Measurements from ENCODE around the gene CAVIN4. TPM values are rescaled to one million over a fixed set of nuclear protein-coding genes. Genes with fewer than 3 reads are reported as not detected.

Gene CAVIN4
- total and polyA plus RNA-seq, 9 of the 15 experiments (the other 6 are each of a cell fraction or from before 2014, with no cell fraction given): 0.06 to 0.29 (median 0.18) TPM

- 0% methylated on average over 5 of the region's 5 CpGs for WGBS (ENCODE audit: insufficient coverage, low coverage, missing lambda C conversion rate)
- no peak for DNase-seq (ENCODE audit: extremely low read depth in 1 of 4, low spot score in 3 of 4)
- in situ Hi-C loops (cut with MboI): loop anchor here (25.0 kb wide), 2 partner anchors 252 to 552 kb away; no protein-coding TSS in a partner anchor
- ATAC-seq: no peak
- no peaks in the 10 kb centered on the region for H4K20me1 ChIP-seq (replicated peaks; ENCODE audit: control insufficient read depth, insufficient read depth, low read length)
- H3K27ac ChIP-seq (ENCODE audit: extremely low read depth, low read depth, low read length): no peak overlapping the region
- H3K9ac ChIP-seq (ENCODE audit: insufficient read depth in 1 of 2, low read depth in 2 of 2, low read length in 2 of 2): no peak overlapping the region
- peaks cover 5 to 20% of the 10 kb centered on the region in 2 experiments; a peak in 3 of 5 replicates for H3K27me3 ChIP-seq (ENCODE audit: control insufficient read depth in 2 of 2, insufficient read depth in 2 of 2, low read length in 2 of 2)
- CTCF ChIA-PET (ENCODE audit: low intra/inter-chr PET ratio): no interaction called here
- TF ChIP-seq JUND (IDR thresholded peaks at IDR 0.05; ENCODE audit: borderline replicate concordance, low read depth, low read length) (0 out of 2 replicates have a peak, but pooled peaks have one; percentile 10), JUND (tag; IDR thresholded peaks at IDR 0.05; ENCODE audit: borderline replicate concordance, low read depth, low read length) (0 out of 3 replicates have a peak, but pooled peaks have one; percentile 24), NFE2 (IDR thresholded peaks at IDR 0.05; ENCODE audit: low read depth) (0 out of 2 replicates have a peak, but pooled peaks have one; percentile 7), FOSL1 (tag; conservative IDR thresholded peaks at IDR 0.05) (0 out of 2 replicates have a peak, but pooled peaks have one; percentile 17), NFE2L1 (tag; IDR thresholded peaks at IDR 0.05; ENCODE audit: borderline replicate concordance, low read depth) (0 out of 2 replicates have a peak, but pooled peaks have one; percentile 23)
- TF ChIP-seq, protein P1, sequence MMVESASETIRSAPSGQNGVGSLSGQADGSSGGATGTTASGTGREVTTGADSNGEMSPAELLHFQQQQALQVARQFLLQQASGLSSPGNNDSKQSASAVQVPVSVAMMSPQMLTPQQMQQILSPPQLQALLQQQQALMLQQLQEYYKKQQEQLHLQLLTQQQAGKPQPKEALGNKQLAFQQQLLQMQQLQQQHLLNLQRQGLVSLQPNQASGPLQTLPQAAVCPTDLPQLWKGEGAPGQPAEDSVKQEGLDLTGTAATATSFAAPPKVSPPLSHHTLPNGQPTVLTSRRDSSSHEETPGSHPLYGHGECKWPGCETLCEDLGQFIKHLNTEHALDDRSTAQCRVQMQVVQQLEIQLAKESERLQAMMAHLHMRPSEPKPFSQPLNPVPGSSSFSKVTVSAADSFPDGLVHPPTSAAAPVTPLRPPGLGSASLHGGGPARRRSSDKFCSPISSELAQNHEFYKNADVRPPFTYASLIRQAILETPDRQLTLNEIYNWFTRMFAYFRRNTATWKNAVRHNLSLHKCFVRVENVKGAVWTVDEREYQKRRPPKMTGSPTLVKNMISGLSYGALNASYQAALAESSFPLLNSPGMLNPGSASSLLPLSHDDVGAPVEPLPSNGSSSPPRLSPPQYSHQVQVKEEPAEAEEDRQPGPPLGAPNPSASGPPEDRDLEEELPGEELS (CRISPR knock-in tag; IDR thresholded peaks at IDR 0.05; ENCODE audit: borderline replicate concordance): no peak
- TF ChIP-seq, protein P2, sequence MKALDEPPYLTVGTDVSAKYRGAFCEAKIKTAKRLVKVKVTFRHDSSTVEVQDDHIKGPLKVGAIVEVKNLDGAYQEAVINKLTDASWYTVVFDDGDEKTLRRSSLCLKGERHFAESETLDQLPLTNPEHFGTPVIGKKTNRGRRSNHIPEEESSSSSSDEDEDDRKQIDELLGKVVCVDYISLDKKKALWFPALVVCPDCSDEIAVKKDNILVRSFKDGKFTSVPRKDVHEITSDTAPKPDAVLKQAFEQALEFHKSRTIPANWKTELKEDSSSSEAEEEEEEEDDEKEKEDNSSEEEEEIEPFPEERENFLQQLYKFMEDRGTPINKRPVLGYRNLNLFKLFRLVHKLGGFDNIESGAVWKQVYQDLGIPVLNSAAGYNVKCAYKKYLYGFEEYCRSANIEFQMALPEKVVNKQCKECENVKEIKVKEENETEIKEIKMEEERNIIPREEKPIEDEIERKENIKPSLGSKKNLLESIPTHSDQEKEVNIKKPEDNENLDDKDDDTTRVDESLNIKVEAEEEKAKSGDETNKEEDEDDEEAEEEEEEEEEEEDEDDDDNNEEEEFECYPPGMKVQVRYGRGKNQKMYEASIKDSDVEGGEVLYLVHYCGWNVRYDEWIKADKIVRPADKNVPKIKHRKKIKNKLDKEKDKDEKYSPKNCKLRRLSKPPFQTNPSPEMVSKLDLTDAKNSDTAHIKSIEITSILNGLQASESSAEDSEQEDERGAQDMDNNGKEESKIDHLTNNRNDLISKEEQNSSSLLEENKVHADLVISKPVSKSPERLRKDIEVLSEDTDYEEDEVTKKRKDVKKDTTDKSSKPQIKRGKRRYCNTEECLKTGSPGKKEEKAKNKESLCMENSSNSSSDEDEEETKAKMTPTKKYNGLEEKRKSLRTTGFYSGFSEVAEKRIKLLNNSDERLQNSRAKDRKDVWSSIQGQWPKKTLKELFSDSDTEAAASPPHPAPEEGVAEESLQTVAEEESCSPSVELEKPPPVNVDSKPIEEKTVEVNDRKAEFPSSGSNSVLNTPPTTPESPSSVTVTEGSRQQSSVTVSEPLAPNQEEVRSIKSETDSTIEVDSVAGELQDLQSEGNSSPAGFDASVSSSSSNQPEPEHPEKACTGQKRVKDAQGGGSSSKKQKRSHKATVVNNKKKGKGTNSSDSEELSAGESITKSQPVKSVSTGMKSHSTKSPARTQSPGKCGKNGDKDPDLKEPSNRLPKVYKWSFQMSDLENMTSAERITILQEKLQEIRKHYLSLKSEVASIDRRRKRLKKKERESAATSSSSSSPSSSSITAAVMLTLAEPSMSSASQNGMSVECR (CRISPR knock-in tag; IDR thresholded peaks at IDR 0.05): no peak
- TF ChIP-seq, protein P3, sequence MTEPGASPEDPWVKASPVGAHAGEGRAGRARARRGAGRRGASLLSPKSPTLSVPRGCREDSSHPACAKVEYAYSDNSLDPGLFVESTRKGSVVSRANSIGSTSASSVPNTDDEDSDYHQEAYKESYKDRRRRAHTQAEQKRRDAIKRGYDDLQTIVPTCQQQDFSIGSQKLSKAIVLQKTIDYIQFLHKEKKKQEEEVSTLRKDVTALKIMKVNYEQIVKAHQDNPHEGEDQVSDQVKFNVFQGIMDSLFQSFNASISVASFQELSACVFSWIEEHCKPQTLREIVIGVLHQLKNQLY (CRISPR knock-in tag; conservative IDR thresholded peaks at IDR 0.05): no peak
- no peak for FAIRE-seq
- H3K4me1 ChIP-seq (replicated peaks in 1 of 2; ENCODE audit: control insufficient read depth in 2 of 2, insufficient read depth in 2 of 2, low read length in 2 of 2): no peaks in the 10 kb centered on the region
- intact Hi-C loops (cut with micrococcal nuclease): no loop called here
- no TSS peak for BruUV-seq (replicated peaks)
- H3K79me2 ChIP-seq (ENCODE audit: control insufficient read depth, insufficient read depth, low read length): no peaks in the 10 kb centered on the region
- H3K36me3 ChIP-seq (ENCODE audit: control insufficient read depth, insufficient read depth, low read length): no peaks in the 10 kb centered on the region
- no peak overlapping the region for H2AFZ ChIP-seq (ENCODE audit: low read depth, low read length)
- H3K4me2 ChIP-seq (ENCODE audit: insufficient read depth, low read length): no peak overlapping the region
- H3K9me3 ChIP-seq (replicated peaks; ENCODE audit: control insufficient read depth, insufficient read depth, low read depth, low read length): no peaks in the 10 kb centered on the region
- POLR2A ChIA-PET: interaction anchor here (0.7 kb wide), 1 partner anchor 762 kb away, joined by 5 read pairs; no protein-coding TSS in a partner anchor
- H3K4me3 ChIP-seq: no peak overlapping the region
- H3K9me1 ChIP-seq (ENCODE audit: control insufficient read depth, insufficient read depth, low read length): no peaks in the 10 kb centered on the region
Observed at GRCh38 chr9:100589582-100589981, 11.7 kb downstream of the CAVIN4 start.
